ENCODE measurements around the gene HFM1.

DNA sequence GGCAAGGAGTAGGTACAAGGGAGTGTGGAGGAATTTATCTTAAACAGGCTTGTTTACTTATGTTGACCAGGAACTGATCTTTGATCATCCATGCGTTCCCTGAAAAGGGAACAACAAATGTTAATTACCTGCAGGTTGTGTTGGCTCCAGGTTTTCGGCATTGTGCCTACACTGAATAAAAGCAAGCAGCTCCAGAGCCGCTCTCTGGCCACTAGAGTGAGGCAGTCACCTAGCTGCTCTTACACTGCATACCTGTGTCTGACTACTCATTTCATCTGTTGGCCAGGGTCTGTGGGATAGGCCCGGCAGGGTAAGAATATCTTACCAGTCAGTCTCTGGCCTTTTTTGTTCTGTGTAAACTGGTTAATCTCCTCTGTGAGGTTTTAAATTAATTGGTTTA lies 183.6 kb downstream of the HFM1 start:
- TF ChIP-seq, protein P1, sequence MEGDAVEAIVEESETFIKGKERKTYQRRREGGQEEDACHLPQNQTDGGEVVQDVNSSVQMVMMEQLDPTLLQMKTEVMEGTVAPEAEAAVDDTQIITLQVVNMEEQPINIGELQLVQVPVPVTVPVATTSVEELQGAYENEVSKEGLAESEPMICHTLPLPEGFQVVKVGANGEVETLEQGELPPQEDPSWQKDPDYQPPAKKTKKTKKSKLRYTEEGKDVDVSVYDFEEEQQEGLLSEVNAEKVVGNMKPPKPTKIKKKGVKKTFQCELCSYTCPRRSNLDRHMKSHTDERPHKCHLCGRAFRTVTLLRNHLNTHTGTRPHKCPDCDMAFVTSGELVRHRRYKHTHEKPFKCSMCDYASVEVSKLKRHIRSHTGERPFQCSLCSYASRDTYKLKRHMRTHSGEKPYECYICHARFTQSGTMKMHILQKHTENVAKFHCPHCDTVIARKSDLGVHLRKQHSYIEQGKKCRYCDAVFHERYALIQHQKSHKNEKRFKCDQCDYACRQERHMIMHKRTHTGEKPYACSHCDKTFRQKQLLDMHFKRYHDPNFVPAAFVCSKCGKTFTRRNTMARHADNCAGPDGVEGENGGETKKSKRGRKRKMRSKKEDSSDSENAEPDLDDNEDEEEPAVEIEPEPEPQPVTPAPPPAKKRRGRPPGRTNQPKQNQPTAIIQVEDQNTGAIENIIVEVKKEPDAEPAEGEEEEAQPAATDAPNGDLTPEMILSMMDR (IDR thresholded peaks at IDR 0.05), result no peak
- TF ChIP-seq POLR2A (IDR thresholded peaks at IDR 0.05), result no peak

Measured in body of pancreas (tissue), 4 donors.